Measurements from ENCODE around the gene CCDC110. TPM values are rescaled to one million over a fixed set of nuclear protein-coding genes. Genes with fewer than 3 reads are reported as not detected.

CCDC110 gene
- total RNA-seq, 1 experiment from 2014 or later, result 2.7 TPM

GRCh38 chr4:185416955-185417354 lies 54.6 kb downstream of the CCDC110 start:
- POLR2A ChIA-PET, result no interaction called here
- TF ChIP-seq ELF1 (IDR thresholded peaks at IDR 0.05; ENCODE audit: borderline replicate concordance, low read depth), result no peak
- H3K79me2 ChIP-seq (ENCODE audit: insufficient read depth, low read length), result no peaks in the 10 kb centered on the region
- RAD21 ChIA-PET (ENCODE audit: low non-redundant PET in 1 of 2, low total read pairs in 2 of 2, uncharacterized antibody in 2 of 2, unreplicated experiment in 2 of 2), result no interaction called here
- no peak for DNase-seq (ENCODE audit: low read depth, low spot score)
- H3K36me3 ChIP-seq (ENCODE audit: control insufficient read depth in 1 of 2, insufficient read depth in 2 of 2, low read length in 2 of 2), result peaks cover 0 to 10% of the 10 kb centered on the region in 2 experiments; a peak in 1 of 4 replicates
- no peaks in the 10 kb centered on the region for H3K27me3 ChIP-seq (ENCODE audit: insufficient read depth, low read length)
- H3K27ac ChIP-seq (ENCODE audit: low read depth, low read length), result no peak overlapping the region
- no peaks in the 10 kb centered on the region for H3K9me3 ChIP-seq (ENCODE audit: control insufficient read depth in 1 of 2, insufficient read depth in 1 of 2, low read depth in 1 of 2, low read length in 2 of 2)
- no peak overlapping the region for H2AFZ ChIP-seq (ENCODE audit: low read depth, low read length, poor library complexity, severe bottlenecking)
- H3K9me2 ChIP-seq (ENCODE audit: insufficient read depth), result no peaks in the 10 kb centered on the region
- no peak overlapping the region for H3K4me2 ChIP-seq (ENCODE audit: low read length)
- CTCF ChIA-PET, result no interaction called here
- ATAC-seq, result no peak
- intact Hi-C loops (cut with micrococcal nuclease), result no loop called here
- H3K4me1 ChIP-seq (ENCODE audit: control insufficient read depth in 1 of 2, insufficient read depth in 2 of 2, low read length in 2 of 2), result no peaks in the 10 kb centered on the region
- no TSS peak for BruUV-seq (replicated peaks)
- H3K4me3 ChIP-seq (replicated peaks in 1 of 2; ENCODE audit: low read depth in 1 of 2, low read length in 2 of 2), result no peak overlapping the region
- H4K20me1 ChIP-seq (ENCODE audit: insufficient read depth), result no peaks in the 10 kb centered on the region
- no peak overlapping the region for H3K9ac ChIP-seq (ENCODE audit: low read length)

- BruUV-seq (replicated peaks), result no TSS peak
Observed at GRCh38 chr4:185412412-185412811, 59.1 kb downstream of the CCDC110 start.

More at GRCh38 chr4:185412412-185412811, 59.1 kb downstream of the CCDC110 start:
- intact Hi-C loops (cut with micrococcal nuclease), result no loop called here
- H3K4me1 ChIP-seq (ENCODE audit: control insufficient read depth in 1 of 2, insufficient read depth in 2 of 2, low read length in 2 of 2), result no peaks in the 10 kb centered on the region
- H2AFZ ChIP-seq (ENCODE audit: low read depth, low read length, poor library complexity, severe bottlenecking), result no peak overlapping the region
- H3K4me2 ChIP-seq (ENCODE audit: low read length), result no peak overlapping the region
- DNase-seq (ENCODE audit: low read depth, low spot score) (no peak), ATAC-seq (no peak)
- no peak overlapping the region for H3K4me3 ChIP-seq (replicated peaks in 1 of 2; ENCODE audit: low read depth in 1 of 2, low read length in 2 of 2)
- ChIA-PET POLR2A (no interaction called here), CTCF (no interaction called here), RAD21 (ENCODE audit: low non-redundant PET in 1 of 2, low total read pairs in 2 of 2, uncharacterized antibody in 2 of 2, unreplicated experiment in 2 of 2) (no interaction called here)
- no peaks in the 10 kb centered on the region for H3K79me2 ChIP-seq (ENCODE audit: insufficient read depth, low read length)
- H3K9ac ChIP-seq (ENCODE audit: low read length), result no peak overlapping the region
- H3K9me2 ChIP-seq (ENCODE audit: insufficient read depth), result no peaks in the 10 kb centered on the region
- no peaks in the 10 kb centered on the region for H3K27me3 ChIP-seq (ENCODE audit: insufficient read depth, low read length)
- peaks cover 0 to 9% of the 10 kb centered on the region in 2 experiments; a peak in 1 of 4 replicates for H3K36me3 ChIP-seq (ENCODE audit: control insufficient read depth in 1 of 2, insufficient read depth in 2 of 2, low read length in 2 of 2)
- TF ChIP-seq JUND (IDR thresholded peaks at IDR 0.05), result no peak
- no peak for TF ChIP-seq SIN3A (IDR thresholded peaks at IDR 0.05; ENCODE audit: low read depth)
- no peak for TF ChIP-seq TCF7L2 (IDR thresholded peaks at IDR 0.05; ENCODE audit: borderline replicate concordance, extremely low read depth, insufficient read depth, insufficient read length)
- TF ChIP-seq CTCF (IDR thresholded peaks at IDR 0.05 in 2 of 3, conservative IDR thresholded peaks at IDR 0.05 in 1 of 3; ENCODE audit: borderline replicate concordance in 1 of 3, insufficient read depth in 1 of 3, low read depth in 2 of 3, low read length in 2 of 3), result no peak
- no peak for TF ChIP-seq ZFX (IDR thresholded peaks at IDR 0.05)
- no peak for TF ChIP-seq FOSL1 (IDR thresholded peaks at IDR 0.05; ENCODE audit: low read depth)
- TF ChIP-seq ELF1 (IDR thresholded peaks at IDR 0.05; ENCODE audit: borderline replicate concordance, low read depth), result no peak
- TF ChIP-seq ZNF274 (IDR thresholded peaks at IDR 0.05; ENCODE audit: low read depth, low read length), result no peak
- no peak for TF ChIP-seq RAD21 (IDR thresholded peaks at IDR 0.05; ENCODE audit: low read depth)
- TF ChIP-seq REST (IDR thresholded peaks at IDR 0.05; ENCODE audit: low read depth), result no peak
- no peak for TF ChIP-seq POLR2A (IDR thresholded peaks at IDR 0.05; ENCODE audit: borderline replicate concordance, extremely low read depth, insufficient read depth, insufficient read length)
- TF ChIP-seq SP1 (IDR thresholded peaks at IDR 0.05; ENCODE audit: low read depth), result no peak
- no peak for TF ChIP-seq ZBTB33 (IDR thresholded peaks at IDR 0.05; ENCODE audit: extremely low read depth, insufficient replicate concordance, low read length)
- H4K20me1 ChIP-seq (ENCODE audit: insufficient read depth), result no peaks in the 10 kb centered on the region
- H3K9me3 ChIP-seq (ENCODE audit: control insufficient read depth in 1 of 2, insufficient read depth in 1 of 2, low read depth in 1 of 2, low read length in 2 of 2), result no peaks in the 10 kb centered on the region
- no peak overlapping the region for H3K27ac ChIP-seq (ENCODE audit: low read depth, low read length)

Measured in HCT116 (cell line).